8988T (cell line): ENCODE measurements around the gene SNTG2.
"Not testable (repeated sequence)": the region's sequence is repeated elsewhere in the genome, so short reads cannot be mapped to it uniquely, and the experiment has no call there.

Experiments
- DNase-seq: peaks from one replicate; pipeline ENCODE4 v3.0.0; 2011

Gene SNTG2

GRCh38 chr2:1060372-1060771 is 109.7 kb downstream of the SNTG2 start:
- no peak for DNase-seq

- no peak for DNase-seq
Measured at GRCh38 chr2:1060987-1061386, 110.3 kb downstream of the SNTG2 start.

GRCh38 chr2:1068241-1068640 is 117.6 kb downstream of the SNTG2 start:
- DNase-seq: no peak

- no peak for DNase-seq
Measured at GRCh38 chr2:1068822-1069221, 118.2 kb downstream of the SNTG2 start.

- DNase-seq: no peak
Measured at GRCh38 chr2:1069847-1070246, 119.2 kb downstream of the SNTG2 start.

GRCh38 chr2:1070601-1071000 is 120.0 kb downstream of the SNTG2 start:
- no peak for DNase-seq

GRCh38 chr2:1071650-1072049 is 121.0 kb downstream of the SNTG2 start:
- DNase-seq: no peak

GRCh38 chr2:1072250-1072649 is 121.6 kb downstream of the SNTG2 start:
- no peak for DNase-seq

GRCh38 chr2:1077911-1078310 is 127.3 kb downstream of the SNTG2 start:
- no peak for DNase-seq

- DNase-seq: no peak
Measured at GRCh38 chr2:1078326-1078725, 127.7 kb downstream of the SNTG2 start.

GRCh38 chr2:1079873-1080799 is 129.5 kb downstream of the SNTG2 start:
- no peak for DNase-seq

- no peak for DNase-seq
Measured at GRCh38 chr2:1081451-1082225, 131.0 kb downstream of the SNTG2 start.

GRCh38 chr2:1082456-1083205 is 132.0 kb downstream of the SNTG2 start:
- DNase-seq: no peak

- no peak for DNase-seq
Measured at GRCh38 chr2:1088192-1088860, 137.7 kb downstream of the SNTG2 start.

GRCh38 chr2:1088940-1089339 is 138.3 kb downstream of the SNTG2 start:
- DNase-seq: no peak

- DNase-seq: no peak
Measured at GRCh38 chr2:1091895-1092585, 141.4 kb downstream of the SNTG2 start.

GRCh38 chr2:1093668-1094067 is 143.0 kb downstream of the SNTG2 start:
- DNase-seq: not testable (repeated sequence)

GRCh38 chr2:1097101-1097500 is 146.5 kb downstream of the SNTG2 start:
- no peak for DNase-seq

GRCh38 chr2:1099418-1099817 is 148.8 kb downstream of the SNTG2 start:
- DNase-seq: no peak

GRCh38 chr2:1101011-1101782 is 150.5 kb downstream of the SNTG2 start:
- no peak for DNase-seq

- DNase-seq: no peak
Measured at GRCh38 chr2:1101982-1102590, 151.4 kb downstream of the SNTG2 start.
